NAMALWA (cell line): ENCODE results near the gene PHF21A.
"Not testable (repeated sequence)": the region's sequence is repeated elsewhere in the genome, so short reads cannot be mapped to it uniquely, and the experiment has no call there.

Experiments
- DNase-seq: peaks from one replicate; pipeline ENCODE4 v3.0.0-alpha.2; 2015; ENCODE audit warnings: low spot score

The PHF21A gene

GRCh38 chr11:46120346-46121300, 631 bp downstream of the PHF21A start:
- DNase-seq: peak; percentile 75

- DNase-seq: peak; percentile 89
Observed at GRCh38 chr11:46119352-46120216, 1.7 kb downstream of the PHF21A start.

- DNase-seq: no peak
Observed at GRCh38 chr11:46118702-46119351, 2.4 kb downstream of the PHF21A start.

- DNase-seq: peak; percentile 69
Observed at GRCh38 chr11:46117842-46118241, 3.4 kb downstream of the PHF21A start.

GRCh38 chr11:46116712-46117037, 4.6 kb downstream of the PHF21A start:
- DNase-seq: not testable (repeated sequence)

GRCh38 chr11:46116007-46116711, 5.1 kb downstream of the PHF21A start:
- DNase-seq: no peak

- DNase-seq: no peak
Observed at GRCh38 chr11:46114961-46115360, 6.3 kb downstream of the PHF21A start.

- no peak for DNase-seq
Observed at GRCh38 chr11:46114378-46114777, 6.9 kb downstream of the PHF21A start.

- DNase-seq: peak; percentile 86
Observed at GRCh38 chr11:46112961-46113607, 8.2 kb downstream of the PHF21A start.

- DNase-seq: no peak
Observed at GRCh38 chr11:46108751-46109150, 12.5 kb downstream of the PHF21A start.

- DNase-seq: no peak
Observed at GRCh38 chr11:46107780-46108179, 13.5 kb downstream of the PHF21A start.

- no peak for DNase-seq
Observed at GRCh38 chr11:46107408-46107718, 13.9 kb downstream of the PHF21A start.

GRCh38 chr11:46106530-46107407, 14.5 kb downstream of the PHF21A start:
- no peak for DNase-seq

- no peak for DNase-seq
Observed at GRCh38 chr11:46105926-46106325, 15.3 kb downstream of the PHF21A start.

GRCh38 chr11:46105134-46105628, 16.1 kb downstream of the PHF21A start:
- DNase-seq: no peak

- DNase-seq: no peak
Observed at GRCh38 chr11:46102843-46103242, 18.4 kb downstream of the PHF21A start.

- peak; percentile 48 for DNase-seq
Observed at GRCh38 chr11:46100670-46101069, 20.6 kb downstream of the PHF21A start.

- no peak for DNase-seq
Observed at GRCh38 chr11:46099963-46100316, 21.3 kb downstream of the PHF21A start.

GRCh38 chr11:46090375-46090774, 30.9 kb downstream of the PHF21A start:
- DNase-seq: no peak

- no peak for DNase-seq
Observed at GRCh38 chr11:46079662-46080061, 41.6 kb downstream of the PHF21A start.
